Measurements from ENCODE around the gene MOCOS.
"Not testable (repeated sequence)": the region's sequence is repeated elsewhere in the genome, so short reads cannot be mapped to it uniquely, and the experiment has no call there.

The MOCOS gene

DNA sequence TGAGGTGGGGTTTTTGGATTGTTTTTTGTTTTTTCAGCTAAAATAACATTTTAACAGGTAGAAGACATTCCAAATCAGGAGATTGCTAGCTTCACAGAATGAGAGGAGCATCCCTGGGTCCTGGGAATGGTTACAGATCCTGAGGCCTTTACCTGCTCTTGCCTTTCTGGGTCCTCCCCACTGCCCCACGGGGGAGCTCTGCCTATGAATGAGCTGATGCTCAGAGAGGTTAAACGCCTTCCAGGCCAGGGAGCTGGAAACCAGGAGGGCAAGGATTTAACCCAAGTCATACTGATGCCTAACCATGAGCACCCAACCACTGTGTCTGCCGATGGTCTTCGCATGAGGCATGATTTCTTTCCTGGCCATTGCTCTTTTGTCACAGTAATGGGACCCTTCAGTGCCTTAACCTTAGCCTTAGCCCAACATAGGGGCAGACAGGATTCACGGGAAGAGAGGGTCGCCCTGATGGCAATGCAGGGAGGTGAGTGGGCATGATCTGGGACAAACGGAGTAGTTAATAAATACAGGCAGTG lies 16.1 kb downstream of the MOCOS start:
- no peak for DNase-seq

DNA sequence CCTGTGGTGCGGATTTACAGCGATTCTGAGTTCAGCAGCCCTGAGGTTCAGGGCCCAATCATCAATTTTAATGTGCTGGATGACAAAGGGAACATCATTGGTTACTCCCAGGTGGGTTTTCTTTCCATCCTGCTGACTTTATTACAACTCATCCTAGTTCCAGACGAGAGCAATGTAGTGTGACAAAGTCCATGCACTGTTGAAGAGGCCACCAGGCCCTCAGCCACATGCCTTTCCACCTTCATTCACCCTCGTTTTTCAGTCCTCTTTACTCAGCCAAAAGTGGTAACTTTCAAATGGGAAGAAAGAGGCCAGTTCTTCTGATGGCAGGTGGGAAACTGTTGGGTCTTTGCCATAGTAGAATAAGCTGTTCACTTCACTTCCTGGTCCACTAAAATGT lies 17.9 kb downstream of the MOCOS start:
- DNase-seq: no peak

DNA sequence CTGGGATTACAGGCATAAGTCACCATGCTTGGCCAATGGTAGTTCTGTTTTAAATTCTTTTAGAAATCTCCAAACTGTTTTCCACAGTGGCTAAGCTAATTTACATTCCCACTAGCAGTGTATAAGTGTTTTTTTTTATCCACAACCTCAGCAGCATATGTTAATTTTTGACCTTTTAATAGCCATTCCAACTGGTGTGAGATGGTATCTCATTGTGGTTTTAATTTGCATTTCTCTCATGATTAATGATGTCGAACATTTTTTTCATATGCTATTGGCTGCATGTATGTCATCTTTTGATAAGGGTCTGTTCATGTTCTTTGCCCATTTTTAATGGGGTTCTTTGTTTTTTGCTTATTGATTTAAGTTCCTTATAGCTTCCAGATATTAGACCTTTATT lies 20.0 kb downstream of the MOCOS start:
- DNase-seq: no peak

DNA sequence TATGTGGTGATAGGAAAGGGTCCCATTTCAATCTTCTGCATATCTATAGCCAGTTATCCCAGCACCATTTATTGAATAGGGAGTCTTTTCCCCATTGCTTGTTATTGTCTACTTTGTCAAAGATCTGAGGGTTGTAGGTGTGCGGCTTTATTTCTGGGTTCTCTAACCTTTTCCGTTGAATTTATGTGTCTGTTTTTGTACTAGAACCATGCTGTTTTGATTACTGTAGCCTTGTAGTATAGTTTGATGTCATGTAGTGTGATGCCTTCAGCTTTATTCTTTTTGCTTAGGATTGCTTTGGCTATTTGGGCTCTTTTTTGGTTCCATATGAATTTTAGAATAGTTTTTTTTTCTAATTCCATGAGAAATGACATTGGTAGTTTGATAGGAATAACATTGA lies 20.7 kb downstream of the MOCOS start:
- DNase-seq: not testable (repeated sequence)

DNA sequence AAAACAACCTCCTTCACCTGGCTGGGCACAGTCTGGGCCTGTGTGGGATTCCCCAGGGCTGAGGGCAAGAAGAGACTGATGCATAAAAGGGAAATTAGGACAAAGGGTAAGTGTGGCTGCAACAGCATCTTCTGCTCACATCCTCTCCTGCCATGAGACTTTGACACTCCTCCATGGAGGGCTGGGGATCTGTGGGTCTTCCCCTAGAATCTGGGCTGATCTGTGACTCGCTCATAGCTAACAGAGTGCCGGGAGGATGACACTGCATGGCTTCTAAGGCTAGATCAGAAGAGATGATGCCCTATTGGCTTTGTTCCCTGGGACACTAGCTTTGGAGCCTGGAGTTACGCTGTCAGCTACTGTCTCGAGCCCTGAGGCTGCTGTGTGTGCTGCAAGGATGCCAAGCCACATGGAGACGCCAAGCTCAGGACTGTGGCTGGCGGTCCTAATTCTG lies 24.3 kb downstream of the MOCOS start:
- DNase-seq: no peak

DNA sequence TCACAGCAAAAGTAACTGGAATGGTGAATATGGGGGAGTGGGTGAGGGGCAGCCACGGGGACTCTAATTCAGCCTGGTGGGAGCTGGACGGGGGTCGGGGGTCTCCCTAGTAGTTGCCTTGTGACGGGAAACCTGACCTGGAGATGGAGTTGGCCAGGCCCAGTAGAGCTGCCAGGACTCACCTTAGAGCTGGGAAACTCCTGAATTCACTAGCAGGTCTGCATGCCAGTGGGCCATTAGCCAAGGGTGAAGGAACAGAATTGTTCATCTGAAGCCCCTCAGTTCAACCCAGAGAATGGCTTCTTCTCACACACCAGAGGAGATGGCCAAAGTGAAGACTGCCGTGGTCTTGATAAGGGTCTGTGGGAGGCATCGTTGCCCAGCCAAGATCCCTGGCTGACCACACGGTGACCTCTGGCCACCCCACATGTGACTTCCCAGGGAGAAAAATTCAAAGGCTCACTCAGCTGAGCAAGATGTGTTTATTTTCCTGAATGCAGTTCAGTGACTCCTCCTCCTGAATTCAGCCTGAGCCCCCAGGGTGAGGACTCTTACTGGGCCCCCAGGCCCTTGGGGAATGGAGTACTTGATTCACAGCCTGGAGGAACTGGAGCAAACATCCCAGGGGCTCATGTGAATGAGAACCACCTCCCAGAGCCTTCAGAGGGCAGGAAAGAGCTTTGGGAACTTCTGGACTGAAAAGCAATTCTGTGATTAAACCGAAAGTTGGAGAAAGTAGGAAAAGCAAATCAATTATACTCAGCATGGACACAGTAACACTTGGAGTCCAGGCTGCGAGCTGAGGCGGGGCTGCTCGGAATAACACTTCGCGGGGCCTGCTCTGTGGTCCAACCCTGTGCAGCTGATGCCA lies 25.2 kb downstream of the MOCOS start:
- DNase-seq: no peak

DNA sequence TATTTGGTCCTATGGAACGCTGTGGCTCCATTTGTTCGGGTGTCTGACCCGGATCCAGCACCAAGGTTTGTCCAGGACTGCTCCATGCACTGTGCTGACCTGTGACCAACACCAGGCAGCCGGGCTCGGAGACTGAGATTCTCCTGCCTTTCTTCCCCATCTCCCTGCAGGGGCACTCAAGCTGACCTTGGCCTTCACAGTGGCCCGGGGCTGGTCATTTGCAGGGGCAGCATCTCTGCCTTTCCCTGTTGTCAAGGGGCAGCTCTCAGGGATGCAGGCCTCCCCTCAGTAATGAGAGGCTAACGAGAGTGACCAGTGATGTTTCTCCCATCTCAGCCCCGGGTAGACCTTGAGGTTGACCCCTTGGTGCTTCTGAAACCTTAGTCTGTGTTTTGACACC lies 27.5 kb downstream of the MOCOS start:
- DNase-seq: no peak

DNA sequence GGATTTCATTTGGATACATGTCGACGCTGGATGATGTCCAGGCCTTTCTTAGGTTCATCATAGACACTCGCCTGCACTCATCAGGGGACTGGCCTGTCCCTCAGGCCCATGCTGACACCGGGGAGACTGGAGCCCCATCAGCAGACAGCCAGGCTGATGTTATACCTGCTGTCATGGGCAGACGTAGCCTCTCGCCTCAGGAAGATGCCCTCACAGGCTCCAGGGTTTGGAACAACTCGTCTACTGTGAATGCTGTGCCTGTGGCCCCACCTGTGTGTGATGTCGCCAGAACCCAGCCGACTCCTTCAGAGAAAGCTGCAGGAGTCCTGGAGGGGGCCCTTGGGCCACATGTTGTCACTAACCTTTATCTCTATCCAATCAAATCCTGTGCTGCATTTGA lies 28.3 kb downstream of the MOCOS start:
- no peak for DNase-seq

DNA sequence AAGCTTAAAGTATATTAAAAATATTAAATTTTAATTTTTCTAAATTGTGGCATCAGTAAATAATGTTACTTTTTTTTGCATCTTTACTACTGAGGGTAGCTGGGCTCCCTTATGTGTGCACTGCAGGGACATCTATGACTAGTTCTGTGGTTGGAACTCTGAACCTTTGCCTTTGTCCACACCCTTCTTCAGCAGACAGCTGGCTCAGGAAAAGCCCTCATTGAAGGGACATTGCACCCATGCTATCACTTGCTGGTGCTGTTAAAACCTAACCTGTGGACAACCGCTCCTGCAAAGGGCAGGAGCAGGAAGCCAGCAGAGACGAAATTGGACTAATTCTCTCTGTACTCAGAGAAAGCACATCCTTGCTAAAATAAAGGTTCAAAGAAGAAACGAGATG lies 30.1 kb downstream of the MOCOS start:
- DNase-seq: no peak

DNA sequence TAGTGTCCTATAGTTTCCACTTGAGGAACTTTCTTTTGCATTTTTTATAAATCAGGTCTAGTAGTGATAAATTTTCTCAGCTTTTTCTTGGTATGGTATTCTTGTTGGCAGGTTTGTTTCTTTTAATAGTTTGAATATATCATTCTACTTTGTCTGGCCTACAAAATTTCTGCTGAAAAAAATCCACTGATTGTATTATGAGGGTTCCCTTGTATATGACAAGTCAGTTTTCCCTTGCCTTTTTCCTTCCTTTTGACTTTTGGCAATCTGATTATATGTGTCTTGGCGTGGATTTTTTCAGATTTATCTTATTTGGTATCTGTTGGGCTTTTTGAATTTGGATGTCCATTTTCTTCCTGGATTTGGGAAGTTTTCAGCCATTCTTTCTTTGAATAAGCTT lies 41.9 kb downstream of the MOCOS start:
- DNase-seq: no peak

DNA sequence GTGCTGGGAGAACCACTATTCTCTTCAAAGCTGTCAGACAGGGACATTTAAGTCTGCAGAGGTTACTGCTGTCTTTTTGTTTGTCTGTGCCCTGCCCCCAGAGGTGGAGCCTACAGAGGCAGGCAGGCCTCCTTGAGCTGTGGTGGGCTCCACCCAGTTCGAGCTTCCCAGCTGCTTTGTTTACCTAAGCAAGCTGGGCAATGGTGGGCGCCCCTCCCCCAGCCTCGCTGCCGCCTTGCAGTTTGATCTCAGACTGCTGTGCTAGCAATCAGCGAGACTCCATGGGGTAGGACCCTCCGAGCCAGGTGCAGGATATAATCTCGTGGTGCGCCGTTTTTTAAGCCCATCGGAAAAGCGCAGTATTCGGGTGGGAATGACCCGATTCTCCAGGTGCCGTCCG lies 53.2 kb downstream of the MOCOS start:
- DNase-seq: not testable (repeated sequence)

DNA sequence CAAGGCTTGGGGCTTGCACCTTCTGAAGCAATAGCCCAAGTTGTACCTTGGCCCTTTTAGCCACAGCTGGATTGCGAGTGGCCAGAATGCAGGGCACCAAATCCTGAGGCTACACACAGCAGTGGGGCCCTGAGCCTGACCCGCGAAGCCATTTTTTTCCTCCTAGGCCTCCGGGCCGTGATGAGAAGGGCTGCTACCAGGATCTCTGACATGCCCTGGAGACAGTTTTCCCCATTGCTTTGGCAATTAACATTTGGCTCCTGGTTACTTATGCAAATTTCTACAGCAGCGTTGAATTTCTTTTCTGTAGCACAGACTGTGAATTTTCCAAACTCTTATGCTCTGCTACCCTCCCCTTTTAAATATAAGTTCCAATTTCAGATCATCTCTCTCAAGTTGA lies 54.5 kb downstream of the MOCOS start:
- DNase-seq: no peak

DNA sequence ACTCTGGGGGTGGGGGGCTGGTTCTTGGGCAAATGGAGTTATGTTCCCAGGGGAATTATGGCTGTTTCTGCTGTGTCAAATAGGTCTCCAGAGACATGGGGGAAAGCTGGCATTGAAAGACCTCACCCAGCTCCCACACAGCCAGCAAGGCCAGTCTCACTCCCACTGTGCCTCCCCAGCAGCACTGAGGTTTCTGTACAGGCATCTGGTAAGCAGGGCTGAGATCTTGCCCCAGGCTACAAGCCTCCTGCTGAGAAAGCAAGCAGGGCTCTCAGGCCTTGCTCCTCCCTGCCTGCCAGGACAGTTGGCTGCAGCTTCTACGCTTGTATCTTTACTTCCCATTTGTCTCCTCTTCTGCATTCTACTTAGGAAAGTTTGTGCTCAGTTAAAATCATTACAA lies 59.7 kb downstream of the MOCOS start:
- no peak for DNase-seq

DNA sequence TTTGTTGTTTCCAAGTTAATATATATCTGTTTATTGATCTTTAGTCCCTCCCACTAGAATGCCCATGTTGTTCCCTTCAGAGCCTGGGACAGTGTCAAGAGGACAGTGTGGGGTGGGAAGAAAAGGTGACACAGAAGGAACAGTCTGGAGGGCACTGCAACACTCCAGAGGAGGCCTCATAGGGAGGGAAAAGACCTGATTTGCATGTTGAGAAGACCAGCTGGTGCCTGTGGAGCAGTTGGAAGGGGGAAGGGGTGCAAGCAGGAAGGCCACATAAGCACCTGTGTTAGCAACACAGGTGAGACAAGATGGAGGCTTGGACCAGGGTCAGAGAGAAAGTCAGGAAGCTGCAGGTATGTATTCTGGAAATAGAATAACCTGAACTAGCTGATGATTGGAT lies 62.1 kb downstream of the MOCOS start:
- DNase-seq: no peak

DNA sequence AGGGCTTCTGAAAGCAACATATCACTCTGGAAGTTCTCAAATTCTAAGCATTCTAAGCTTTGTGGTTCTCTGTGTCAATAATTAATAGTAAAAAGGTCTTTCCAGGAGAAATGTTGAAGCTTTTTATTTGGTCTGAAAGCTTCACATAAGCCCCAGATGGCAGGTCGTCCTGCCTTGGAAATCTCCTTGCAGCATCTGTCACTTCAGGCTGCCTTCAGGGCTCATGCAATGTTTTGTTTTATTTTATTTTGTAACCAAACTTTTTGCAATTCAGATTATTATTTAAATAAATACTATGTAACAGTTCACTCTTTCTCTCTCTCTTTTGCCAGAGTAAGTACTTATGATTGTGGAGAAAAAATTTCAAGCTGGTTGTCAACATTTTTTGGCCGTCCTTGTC lies 63.5 kb downstream of the MOCOS start:
- DNase-seq: no peak

DNA sequence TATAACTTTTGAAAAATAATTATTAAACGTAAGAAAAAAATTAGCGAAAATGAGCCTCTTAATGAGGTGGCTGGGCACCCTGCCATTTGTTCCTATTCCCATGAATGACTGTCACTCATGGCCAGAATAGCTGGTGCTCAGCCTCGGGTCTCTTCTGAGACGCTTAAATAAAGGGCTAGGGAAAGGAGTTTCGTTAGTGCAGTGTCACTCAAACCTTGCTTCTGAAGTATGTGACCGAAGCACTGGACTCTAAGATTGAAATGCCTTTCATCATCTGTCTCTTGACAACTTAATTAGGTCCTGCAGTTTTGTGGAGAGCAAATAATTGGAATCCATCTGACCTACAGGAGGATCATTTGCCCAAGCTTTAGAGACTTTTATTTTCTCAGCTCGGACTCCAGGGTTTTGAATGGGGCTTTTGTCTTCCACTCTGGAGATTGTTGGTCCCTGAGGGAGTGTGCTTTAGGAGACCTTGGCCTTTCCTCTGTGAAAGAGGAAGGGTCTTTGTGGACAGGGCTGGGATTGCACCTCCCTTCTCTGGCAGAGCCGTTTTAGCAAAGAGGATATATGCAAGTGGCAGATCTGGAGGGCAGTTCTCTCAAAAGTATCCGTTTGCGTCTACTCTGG lies 67.9 kb downstream of the MOCOS start:
- DNase-seq: no peak

DNA sequence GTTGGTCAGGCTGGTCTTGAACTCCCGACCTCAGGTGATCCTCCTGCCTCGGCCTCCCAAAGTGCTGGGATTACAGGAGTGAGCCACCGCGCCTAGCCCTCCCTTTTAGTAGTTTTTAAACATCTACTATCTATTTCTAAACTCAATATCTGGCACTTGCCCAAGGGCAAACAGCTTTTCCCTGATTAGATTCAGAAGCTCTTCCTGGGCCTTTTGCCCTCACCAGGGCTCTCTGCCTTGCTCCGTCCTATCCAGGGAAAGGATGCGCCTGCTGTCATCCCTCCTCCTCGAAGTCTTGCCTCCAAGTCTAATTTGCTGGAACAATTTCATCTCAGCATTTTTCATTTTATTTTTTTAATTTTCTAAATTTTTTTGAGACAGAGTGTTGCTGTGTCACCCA lies 68.8 kb downstream of the MOCOS start:
- no peak for DNase-seq

DNA sequence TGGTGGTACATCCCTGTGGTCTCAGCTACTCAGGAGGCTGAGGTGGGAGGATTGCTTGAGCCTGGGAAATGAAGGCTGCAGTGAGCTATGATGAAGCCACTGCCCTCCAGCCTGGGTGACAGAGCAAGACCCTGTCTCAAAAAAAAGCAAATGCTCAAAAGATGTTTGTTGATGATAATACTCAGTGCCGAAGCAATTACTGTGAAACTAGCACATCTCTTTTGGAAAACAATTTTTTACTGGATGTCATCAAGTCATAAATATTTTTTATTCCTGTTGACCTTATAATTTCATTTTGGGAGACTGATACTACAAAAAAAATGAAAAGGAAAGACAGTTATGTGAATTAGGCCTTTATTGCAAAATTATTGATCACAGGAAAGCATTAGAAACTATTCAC lies 75.7 kb downstream of the MOCOS start:
- DNase-seq: no peak

DNA sequence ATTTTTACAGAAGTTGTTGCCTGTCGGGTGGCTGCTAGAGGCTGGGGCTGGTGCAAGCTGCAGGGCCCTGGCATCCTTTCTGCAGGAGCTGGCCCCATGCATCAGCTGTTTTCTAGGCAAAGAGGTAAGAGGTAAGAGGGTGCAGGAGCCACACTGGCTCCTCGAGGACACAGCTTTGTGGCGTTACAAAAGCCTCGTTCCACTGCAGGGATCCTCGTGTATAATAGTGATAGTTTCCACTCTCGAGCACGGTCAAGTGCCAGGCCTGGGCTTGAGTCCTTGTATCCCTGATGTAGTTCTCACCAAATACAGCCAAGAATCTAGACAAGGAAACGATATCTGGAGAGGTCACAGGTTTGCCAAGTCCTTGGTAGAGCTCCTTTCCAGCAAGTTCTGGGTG lies 77.0 kb downstream of the MOCOS start:
- no peak for DNase-seq

DNA sequence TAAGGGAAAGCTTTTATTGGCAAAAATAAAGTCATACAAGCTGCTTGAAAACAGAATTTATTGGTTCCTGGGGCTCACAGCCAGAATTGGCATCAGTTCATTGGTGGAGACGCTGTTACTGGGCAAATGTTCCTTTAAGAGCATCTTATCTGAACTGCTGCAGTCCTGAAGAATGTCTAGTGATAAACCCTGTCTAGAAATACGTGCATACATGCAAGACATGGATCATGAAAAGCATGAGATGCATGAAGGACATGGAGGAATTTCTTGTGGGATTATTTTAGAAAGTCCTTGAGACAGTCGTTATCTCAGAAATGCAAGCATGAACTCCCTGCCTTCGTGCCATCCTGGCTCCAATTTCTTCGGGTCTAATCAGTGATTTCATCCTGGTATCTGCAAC lies 77.7 kb downstream of the MOCOS start:
- no peak for DNase-seq

DNA sequence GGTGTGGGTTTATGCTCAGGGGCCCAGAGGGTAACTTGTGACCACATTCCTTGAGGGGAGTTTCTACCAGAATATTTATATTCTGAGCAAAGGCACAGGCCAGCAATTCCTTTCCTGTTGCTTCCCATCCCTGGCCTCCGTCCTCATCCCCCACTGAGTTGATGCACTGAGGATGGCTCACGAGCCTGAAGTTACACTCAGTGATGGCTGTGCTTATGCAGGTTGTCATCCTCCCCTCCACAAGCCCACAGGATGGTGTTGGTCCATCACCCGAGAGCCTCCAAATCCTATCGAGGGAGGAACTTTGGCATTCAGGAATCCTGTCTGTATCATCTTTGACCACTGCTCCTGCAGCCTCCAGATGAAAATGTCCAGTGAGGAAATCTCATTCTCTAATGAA lies 81.9 kb downstream of the MOCOS start:
- no peak for DNase-seq

DNA sequence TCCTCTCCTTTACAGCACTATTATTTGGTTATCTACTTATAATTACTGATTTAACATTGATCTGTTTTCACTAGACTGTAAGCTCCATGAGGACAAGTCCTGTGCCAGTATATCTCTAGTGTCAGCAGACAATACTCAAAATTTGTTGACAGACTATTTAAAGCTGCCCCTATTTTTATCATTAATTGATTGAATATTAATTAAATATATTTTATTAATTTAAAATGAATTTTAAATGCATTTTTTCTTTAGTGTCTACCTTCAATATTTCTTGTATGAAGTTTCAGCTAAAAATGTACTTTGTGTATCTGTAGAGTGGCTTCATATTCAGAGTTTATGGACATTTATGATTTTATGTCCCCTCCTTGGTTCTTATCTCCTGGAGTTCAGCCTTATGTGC lies 83.9 kb downstream of the MOCOS start:
- no peak for DNase-seq

DNA sequence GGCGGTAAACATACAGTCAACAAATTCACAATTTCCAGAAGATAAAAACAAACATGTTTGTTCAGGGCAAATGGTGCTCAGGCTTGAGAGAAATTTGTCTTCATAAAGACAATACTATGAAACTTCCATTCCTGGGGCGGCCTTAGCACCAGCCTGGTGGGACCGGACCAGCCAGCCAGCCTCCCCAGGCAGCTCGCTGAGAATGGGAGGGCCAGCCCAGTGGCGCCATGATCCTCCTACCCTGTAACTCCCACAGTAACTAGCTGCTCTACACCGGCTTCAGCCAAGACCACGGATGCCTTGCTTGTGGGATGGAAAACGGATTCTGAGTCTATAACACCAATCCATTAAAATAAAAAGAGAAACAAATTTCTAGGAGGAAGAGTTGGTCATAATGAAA lies 86.0 kb downstream of the MOCOS start:
- no peak for DNase-seq

DNA sequence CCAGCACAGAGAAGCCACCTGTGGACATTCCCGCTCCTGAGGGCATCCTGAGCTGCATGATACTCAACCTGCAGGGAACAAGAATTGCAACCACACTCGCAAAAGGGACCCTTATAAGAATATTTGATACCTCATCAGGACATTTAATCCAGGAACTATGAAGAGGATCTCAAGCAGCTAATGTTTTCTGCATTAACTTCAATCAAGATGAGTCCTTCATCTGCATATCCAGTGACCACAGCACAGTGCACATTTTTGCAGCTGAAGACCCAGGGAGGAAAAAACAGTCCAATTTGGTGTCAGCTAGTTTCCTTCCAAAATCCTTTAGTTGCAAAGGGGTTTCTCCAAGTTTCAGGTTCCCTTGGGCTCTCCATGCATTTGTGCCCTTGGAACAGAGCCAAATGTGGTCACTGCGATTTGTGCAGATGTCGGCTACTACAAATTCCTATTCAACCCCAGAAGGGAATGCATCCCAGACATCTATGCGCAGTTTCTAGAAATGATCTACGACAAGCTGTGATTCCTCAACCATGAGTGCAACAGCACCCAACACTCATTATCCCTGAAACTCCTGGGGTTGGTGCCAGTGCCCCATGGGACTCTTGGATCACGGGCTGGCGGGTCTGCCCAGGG lies 86.9 kb downstream of the MOCOS start:
- no peak for DNase-seq

Measured in stimulated activated CD4-positive, alpha-beta T cell treated with anti-CD3 and anti-CD28 coated beads, Interleukin-4, amount 100 ng/mL, for 24 hours (primary cell).